ENCODE data around the gene TMEM63B. TPM values are rescaled to one million over a fixed set of nuclear protein-coding genes. Genes with fewer than 3 reads are reported as not detected.
"Not testable (repeated sequence)": the region's sequence is repeated elsewhere in the genome, so short reads cannot be mapped to it uniquely, and the experiment has no call there.

The TMEM63B gene
- polyA plus RNA-seq, 1 donor: 17.7 TPM

DNA sequence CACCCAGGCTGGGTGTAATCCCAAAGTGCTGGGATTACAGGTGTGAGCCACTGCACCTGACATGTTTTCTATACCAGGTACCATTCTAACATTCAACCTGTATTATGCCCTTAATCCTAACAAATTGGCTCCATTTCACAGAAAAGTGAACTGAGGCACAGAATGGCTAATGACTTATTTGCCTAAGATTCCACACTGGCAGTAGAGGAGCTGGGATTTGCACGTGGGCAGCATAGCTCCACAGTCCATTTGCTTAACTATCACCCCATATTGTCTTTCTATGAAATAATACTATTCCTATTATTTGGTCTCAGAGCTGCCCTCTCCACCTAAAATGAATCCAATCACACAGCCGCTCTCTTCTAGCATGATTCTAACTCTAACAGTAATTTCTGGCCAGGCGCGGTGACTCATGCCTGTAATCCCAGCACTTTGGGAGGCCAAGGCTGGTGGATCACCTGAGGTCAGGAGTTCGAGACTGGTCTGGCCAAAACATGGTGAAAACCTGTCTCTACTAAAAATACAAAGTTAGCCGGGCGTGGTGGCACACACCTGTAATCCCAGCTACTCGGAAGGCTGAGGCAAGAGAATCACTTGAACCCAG, 66.1 kb downstream of the TMEM63B start:
- DNase-seq (ENCODE audit: low read depth): no peak

DNA sequence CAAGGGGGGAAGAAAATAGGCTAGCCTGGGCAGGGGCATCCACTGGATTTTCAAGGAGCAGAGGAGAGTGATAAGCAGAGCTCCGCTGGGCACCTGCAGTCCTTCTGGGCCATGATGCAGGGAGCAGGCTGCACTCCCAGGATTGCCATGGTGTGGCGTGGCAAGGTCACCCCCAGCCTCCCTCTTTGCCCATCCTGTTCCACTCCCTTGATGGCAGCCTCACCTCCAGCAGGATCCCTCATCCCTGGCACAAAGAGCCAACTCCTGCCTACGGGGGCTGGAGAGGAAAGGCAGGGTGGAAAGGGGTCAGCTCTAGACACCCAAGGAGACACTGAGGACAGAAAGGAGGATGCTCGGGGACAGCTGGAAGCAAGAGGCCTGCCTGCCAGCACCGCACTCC, 67.0 kb downstream of the TMEM63B start:
- no peak for DNase-seq (ENCODE audit: low read depth)

GRCh38 chr6:44196351-44196750, 69.0 kb downstream of the TMEM63B start:
- not testable (repeated sequence) for DNase-seq (ENCODE audit: low read depth)

DNA sequence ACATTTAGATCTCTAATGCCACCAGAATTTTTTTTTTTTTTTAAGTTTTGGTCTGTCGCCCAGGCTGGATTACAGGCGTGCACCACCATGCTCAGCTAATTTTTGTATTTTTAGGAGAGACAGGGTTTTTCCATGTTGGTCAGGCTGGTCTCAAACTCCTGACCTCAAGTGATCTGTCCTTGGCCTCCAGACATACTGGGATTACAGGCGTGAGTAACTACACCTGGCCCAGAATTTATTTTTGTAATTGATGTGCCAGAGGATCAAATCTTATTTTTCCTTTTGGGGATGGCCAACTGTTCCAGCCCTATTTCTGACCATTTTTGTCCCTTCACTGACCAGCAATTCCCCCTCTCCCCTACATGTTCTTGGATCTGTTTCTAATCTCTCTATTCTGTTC, 71.3 kb downstream of the TMEM63B start:
- DNase-seq (ENCODE audit: low read depth): no peak

- no peak for DNase-seq (ENCODE audit: low read depth)
Observed at GRCh38 chr6:44199883-44200282, 72.5 kb downstream of the TMEM63B start.

GRCh38 chr6:44201200-44201599, 73.8 kb downstream of the TMEM63B start:
- no peak for DNase-seq (ENCODE audit: low read depth)

- no peak for DNase-seq (ENCODE audit: low read depth)
Observed at GRCh38 chr6:44201638-44202303, 74.4 kb downstream of the TMEM63B start.

DNA sequence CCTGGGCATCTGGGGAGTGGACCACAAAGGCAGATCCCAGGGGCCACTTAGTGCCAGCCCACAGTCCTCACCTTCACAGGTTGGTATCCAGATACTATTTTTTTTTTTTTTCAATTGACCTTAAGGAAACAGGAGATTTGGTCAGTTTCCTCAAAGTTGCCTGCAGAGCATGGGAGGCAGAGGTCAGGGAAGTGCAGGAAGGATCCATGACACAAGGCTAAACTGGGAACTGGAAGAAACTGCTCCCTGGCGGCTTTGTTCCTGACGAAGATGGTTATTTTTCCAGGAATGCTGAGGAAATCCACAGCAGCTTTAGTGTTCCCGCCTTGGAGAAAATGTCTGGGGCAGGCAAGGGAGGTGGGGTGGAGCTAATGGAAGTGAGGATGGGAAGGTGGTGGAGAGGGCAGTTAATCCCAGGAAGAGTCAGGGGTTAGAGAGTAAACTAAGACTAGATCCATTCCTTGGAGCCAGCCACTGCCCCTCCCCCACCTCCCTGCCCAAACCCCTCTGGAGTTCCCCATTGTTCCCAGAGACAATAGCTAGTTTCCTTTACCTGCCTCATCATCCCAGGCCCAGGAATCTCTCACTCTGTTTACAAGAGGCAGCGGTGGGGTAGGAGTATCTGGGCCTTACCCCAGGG, 75.1 kb downstream of the TMEM63B start:
- DNase-seq (ENCODE audit: low read depth): no peak

DNA sequence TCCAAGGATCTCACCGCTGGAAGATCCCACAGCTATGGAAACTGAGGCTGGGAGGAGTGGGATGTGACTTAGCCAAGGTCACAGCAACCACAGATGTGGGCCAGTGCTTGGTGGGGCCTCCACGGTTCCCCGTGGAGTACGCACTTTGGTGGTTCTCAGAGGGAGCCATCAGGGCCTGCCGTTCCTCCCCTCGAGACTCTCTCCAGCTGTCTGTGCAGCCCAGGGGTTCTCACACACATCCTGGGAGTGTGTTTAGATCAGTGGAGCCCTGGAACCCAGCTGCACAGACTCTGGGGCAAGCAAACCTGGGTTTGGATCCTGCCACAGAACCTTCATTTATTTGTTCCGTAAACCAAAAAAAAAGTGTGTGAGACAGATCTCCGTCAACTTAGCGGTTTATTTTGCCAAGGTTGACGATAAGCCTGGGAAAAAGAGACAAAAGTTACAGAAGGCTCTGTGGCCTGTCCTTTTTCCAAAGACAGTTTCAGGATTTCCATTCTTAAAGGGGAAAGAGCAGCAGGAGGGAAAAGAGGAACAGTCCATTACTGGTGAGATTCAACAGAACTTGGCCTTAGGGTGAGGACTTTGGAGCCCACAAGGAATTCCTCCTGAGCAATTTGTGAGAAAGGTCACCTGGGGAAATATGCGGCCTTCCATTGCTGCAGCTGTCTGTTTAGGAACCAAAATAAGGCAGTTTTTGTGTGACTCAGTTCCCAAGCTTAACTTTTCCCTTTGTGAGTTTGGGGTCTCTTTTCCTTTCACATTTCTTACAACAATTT, 75.8 kb downstream of the TMEM63B start:
- DNase-seq (ENCODE audit: low read depth): no peak

DNA sequence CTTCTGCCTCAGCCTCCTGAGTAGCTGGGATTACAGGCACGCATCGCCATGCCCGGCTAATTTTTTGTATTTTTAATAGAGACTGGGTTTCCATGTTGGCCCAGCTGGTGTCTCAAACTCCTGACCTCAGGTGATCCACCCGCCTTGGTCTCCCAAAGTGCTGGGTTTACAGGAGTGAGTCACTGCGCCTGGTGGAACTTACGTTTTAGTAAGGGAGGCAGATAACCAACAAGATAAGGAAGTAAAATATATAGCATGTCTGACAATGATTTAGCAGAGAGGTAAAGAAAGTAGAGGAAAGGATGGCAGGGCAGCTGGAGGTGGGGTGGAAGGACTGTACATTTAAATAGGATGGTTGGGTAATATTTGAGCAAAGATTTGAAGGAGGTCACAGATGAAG, 76.6 kb downstream of the TMEM63B start:
- DNase-seq (ENCODE audit: low read depth): no peak

Other genes with a start within 250 kb of the TMEM63B start
- gene MRPL14, start 102 bp upstream of the TMEM63B start, polyA plus RNA-seq (ENCODE audit: insufficient read length): 34.2 TPM
- 0.56 TPM for gene CAPN11, start 31.3 kb downstream of the TMEM63B start, polyA plus RNA-seq (ENCODE audit: insufficient read length)
- gene MYMX, start 89.4 kb downstream of the TMEM63B start, polyA plus RNA-seq (ENCODE audit: insufficient read length): 21.9 TPM
- 86.2 TPM for gene SLC29A1, start 96.0 kb downstream of the TMEM63B start, polyA plus RNA-seq (ENCODE audit: insufficient read length)
- gene HSP90AB1, start 119.5 kb downstream of the TMEM63B start, polyA plus RNA-seq (ENCODE audit: insufficient read length): 991 TPM
- 28.8 TPM for gene SLC35B2, start 130.0 kb downstream of the TMEM63B start, polyA plus RNA-seq (ENCODE audit: insufficient read length)
- 4.6 TPM for gene NFKBIE, start 138.0 kb downstream of the TMEM63B start, polyA plus RNA-seq (ENCODE audit: insufficient read length)
- 0.25 TPM for gene TMEM151B, start 142.9 kb downstream of the TMEM63B start, polyA plus RNA-seq (ENCODE audit: insufficient read length)
- gene AARS2, start 185.8 kb downstream of the TMEM63B start, polyA plus RNA-seq (ENCODE audit: insufficient read length): 8.4 TPM
- not detected for gene SPATS1, start 215.1 kb downstream of the TMEM63B start, polyA plus RNA-seq (ENCODE audit: insufficient read length)

All from forelimb muscle (tissue), 1 donor.